ENCODE results near the gene USP32.
"Not testable (repeated sequence)": the region's sequence is repeated elsewhere in the genome, so short reads cannot be mapped to it uniquely, and the experiment has no call there.

USP32 gene

DNA sequence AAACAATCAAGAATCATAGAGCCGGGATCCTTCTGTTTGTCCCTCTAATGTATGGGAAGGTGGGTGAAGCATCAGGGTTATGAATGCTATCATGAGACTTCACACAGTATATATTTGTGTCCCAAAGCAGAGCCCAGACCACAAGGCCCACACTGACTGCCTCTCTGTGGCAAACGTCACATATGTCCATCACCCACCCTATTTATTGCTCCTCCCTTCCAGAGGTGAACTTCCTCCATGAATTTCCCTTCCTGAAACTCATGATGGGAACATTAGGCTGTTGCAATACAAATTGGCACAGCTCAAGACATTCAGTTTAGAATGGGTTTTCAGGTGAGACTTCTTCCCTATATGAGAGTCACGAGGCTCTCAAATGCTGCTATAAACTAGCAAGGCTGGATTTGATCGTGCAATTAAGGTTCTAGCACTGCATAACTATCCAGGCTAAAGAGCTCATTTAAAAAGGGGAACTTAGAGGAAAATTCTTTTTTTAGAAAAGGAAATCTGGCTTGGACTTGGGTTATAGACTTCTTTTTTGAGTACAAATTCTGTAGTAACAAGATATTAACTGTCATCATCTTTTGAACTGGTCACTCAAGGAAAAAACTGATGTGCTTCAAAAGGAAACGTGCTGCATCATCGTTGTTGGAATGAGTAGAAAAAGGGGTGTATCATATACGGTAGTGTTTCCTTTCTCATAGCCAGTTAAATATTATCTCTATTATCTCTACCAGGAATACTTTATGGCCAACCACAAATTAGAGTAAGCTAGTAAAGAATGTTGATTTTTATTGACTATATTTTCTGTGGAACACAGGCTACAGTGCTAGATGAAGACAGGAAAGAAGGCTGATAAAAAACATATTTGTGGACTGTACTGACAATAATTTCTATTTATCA lies 204.8 kb downstream of the USP32 start:
- not testable (repeated sequence) for DNase-seq (ENCODE audit: low spot score)

GRCh38 chr17:60186372-60186771 lies 205.6 kb downstream of the USP32 start:
- not testable (repeated sequence) for FAIRE-seq

More for the DNA sequence above, 204.8 kb downstream of the USP32 start:
- not testable (repeated sequence) for FAIRE-seq

DNA sequence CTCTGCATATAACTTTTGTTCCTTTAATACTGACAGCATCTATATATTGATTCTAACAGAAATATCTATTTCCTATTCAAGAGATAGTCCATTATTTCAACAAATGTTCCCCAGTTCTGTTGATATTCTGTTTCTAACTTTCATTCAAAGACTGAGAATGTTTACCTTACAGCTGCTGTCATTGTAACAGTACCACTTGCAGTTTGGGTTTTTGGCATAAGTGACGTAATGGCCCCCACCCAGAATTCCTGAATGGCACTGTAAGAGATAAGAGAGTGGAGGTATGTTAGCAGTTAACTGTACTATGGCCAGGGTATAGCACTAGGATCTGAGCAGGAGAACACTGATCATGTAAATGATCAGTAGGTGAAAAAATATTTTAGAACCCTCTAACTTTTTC lies 211.6 kb downstream of the USP32 start:
- FAIRE-seq; DNase-seq (ENCODE audit: low spot score): not testable (repeated sequence)

More at GRCh38 chr17:60186372-60186771, 205.6 kb downstream of the USP32 start:
- DNase-seq (ENCODE audit: low spot score), result not testable (repeated sequence)

GRCh38 chr17:60178180-60178579 lies 213.8 kb downstream of the USP32 start:
- not testable (repeated sequence) for DNase-seq (ENCODE audit: low spot score)

GRCh38 chr17:60176763-60177162 lies 215.2 kb downstream of the USP32 start:
- FAIRE-seq; DNase-seq (ENCODE audit: low spot score): not testable (repeated sequence)

More at GRCh38 chr17:60178180-60178579, 213.8 kb downstream of the USP32 start:
- FAIRE-seq, result not testable (repeated sequence)

- FAIRE-seq; DNase-seq (ENCODE audit: low spot score): not testable (repeated sequence)
These were observed 217.2 kb downstream of the USP32 start for GRCh38 chr17:60174767-60175166.

- no peak for DNase-seq (ENCODE audit: low spot score)
- FAIRE-seq, result no peak
These were observed 217.9 kb downstream of the USP32 start for GRCh38 chr17:60174035-60174434.

DNA sequence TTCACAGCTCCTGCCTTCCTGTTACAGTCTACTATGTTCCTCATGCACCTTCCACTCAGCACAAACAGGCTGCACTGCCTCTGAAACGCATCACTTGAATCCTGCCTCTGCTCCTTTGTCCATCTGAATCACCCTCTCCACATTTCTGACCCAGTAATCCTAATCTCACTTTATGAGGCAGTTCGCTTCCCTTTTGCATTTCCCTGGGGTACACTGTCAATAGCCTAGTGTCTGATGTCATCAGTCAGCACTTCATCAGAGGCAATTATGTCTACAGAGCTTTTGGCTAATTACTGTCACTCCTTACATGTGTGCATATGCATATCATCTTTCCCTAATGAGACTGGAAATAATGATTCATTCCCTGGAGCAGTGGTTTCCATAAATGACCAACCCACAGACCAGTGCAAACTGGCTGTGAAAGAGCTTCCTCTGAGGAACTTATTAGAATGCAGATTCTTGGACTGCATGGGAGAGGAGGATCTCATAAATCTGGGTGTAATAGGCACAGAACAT lies 218.6 kb downstream of the USP32 start:
- no peak for FAIRE-seq
- no peak for DNase-seq (ENCODE audit: low spot score)

GRCh38 chr17:60171753-60172079 lies 220.2 kb downstream of the USP32 start:
- no peak for DNase-seq (ENCODE audit: low spot score)
- no peak for FAIRE-seq

DNA sequence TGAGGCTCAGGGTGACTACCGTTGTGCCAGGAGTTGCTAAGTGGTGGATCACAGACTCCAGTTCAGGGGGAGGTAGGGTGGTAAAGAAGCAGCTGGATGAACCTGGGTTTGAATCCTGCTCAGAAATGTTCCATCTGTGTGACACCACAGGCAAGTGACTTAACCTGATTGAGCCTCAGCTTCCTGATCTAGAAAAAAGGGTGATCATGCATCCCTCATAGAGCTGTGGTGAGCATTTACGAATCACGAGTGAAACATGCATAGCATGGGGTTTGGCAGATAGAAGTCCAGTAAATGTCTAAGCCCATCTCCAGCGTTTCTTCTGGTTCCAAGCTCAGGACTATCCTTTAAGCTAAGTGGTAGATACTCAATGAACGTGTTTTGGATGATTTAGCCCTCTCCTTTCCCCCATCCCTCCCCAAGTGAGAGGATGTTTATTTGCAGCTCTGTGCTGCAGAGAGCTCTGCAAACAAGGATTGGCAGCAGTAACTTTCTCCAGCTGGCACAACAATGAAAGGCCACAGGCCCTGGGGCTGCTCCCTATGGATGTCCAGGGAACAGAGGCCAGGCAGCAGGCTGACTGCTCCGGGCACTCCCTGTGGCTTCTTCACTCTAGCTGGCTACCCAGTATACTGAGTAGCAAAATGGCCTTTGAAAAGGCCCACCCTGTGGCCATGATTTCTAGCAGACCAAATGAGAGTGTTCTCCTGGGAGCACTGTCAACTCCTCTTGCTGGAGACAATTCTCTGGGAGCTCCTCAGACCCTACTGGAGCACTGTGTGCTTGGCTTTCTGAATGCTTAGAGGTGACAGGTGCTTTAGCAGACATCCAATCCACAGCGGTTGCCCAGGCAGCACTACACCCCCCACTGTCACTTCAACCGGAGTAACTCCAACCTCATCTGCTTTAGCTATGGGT lies 220.8 kb downstream of the USP32 start:
- DNase-seq (ENCODE audit: low spot score) (no peak), FAIRE-seq (no peak)

- FAIRE-seq (no peak), DNase-seq (ENCODE audit: low spot score) (peak; percentile 30)
These were observed 221.8 kb downstream of the USP32 start for GRCh38 chr17:60169921-60170817.

- FAIRE-seq (peak; percentile 75), DNase-seq (ENCODE audit: low spot score) (no peak)
These were observed 223.3 kb downstream of the USP32 start for GRCh38 chr17:60168654-60169053.

DNA sequence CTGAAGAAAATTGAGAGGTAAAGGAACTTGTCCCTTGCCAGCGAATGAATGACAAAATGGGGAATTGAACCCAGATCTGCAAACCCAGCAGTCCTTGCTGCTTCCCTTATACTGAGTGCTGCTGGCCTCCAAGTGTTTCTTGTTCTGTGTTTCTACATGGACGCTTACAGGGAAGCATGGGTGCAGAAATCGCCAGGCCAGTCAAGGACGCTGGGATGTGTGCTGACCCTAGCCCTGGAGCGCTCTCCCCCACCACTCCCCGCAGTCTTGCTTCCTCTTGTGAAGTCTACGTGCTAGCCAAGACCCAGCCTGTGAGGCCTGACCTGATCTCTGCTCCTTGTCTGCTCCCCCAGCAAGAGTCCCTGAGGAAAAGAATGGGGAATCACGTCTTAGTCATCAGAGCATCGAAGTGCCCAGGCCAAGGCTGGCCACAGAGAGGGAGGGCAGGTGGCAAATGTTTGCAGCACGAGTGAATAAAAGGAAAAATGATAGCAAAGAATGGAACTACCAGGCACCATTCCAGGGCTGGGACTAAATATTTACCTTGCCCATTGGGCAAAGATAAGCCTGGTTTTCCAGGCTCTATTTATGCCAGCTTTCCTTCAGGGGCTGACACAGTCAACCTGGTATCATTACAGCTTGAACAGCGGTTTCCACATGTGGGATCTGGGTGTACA lies 224.7 kb downstream of the USP32 start:
- FAIRE-seq (peak; percentile 93), DNase-seq (ENCODE audit: low spot score) (no peak)

- FAIRE-seq (peak; percentile 74), DNase-seq (ENCODE audit: low spot score) (peak; percentile 40)
These were observed 226.0 kb downstream of the USP32 start for GRCh38 chr17:60165971-60166370.

DNA sequence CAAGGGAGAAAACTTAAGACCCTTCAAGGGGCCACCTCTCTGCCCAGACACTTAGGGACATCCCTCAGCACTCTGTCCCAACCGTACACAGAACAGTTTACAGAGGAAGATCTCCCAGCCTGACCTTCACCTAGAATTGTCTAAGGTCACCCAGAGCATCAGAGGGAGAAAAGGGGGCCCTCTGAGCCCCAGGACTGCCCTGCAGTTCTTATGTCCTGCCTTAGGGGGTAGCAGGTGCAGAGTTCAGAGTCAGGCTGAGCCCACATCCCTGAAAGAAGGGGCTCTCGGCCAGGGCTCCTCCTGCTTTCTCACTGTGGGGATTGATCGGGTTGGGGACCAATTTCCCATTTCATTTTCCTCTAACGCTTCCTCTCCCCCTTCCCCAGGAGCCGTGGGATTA lies 226.7 kb downstream of the USP32 start:
- peak; percentile 14 for DNase-seq (ENCODE audit: low spot score)
- FAIRE-seq, result no peak

- FAIRE-seq, result peak; percentile 70
- peak; percentile 39 for DNase-seq (ENCODE audit: low spot score)
These were observed 227.2 kb downstream of the USP32 start for GRCh38 chr17:60164697-60165096.

- FAIRE-seq (peak; percentile 30), DNase-seq (ENCODE audit: low spot score) (no peak)
These were observed 227.8 kb downstream of the USP32 start for GRCh38 chr17:60164164-60164563.

- FAIRE-seq (peak; percentile 75), DNase-seq (ENCODE audit: low spot score) (peak; percentile 23)
These were observed 228.7 kb downstream of the USP32 start for GRCh38 chr17:60163108-60163784.

DNA sequence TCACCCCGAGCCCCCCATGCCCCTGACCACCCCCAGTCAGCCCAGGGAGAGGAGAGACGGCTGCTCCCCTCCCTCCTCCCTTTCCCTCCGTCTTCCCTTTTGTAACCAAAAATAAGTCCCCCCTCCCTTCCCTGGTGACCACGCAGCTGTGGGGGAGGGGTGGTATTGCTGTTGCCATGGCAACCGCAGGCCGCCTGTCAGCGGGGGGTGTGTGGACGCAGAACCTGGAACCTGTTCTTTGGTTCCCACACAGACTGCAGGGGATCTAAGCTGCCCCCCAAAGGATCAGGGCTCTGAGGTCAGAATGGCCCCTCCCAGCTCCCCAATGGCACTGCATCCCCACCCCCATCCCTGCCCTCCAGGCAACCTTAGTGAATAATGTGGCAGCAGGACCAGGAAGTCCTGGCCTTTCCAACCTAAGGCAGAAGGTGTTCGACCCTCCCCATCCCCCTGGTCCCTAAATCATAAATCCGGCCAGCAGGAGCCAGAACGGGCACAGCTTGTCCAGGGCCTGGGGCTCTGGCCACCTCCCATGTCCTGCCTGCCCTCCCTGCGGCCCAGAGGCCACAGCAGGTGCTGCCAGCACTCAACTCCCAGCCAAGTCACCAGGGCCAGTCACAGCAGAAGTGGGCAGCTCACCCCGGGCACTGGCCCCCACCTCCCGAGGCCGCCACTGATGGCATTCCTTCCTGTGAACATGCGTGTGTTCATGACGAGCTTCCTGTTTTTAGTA lies 230.2 kb downstream of the USP32 start:
- no peak for DNase-seq (ENCODE audit: low spot score)
- peak; percentile 75 for FAIRE-seq

Data from urothelium cell line (cell line).